Subcutaneous abdominal adipose tissue (tissue), 5 donors: ENCODE measurements around the gene ABCB11.

ENCODE experiments used
- H3K27ac ChIP-seq: one replicate; pipeline ENCODE4 v1.7.0; 2013; ENCODE audit warnings: low read depth, mild to moderate bottlenecking, inconsistent platforms, low read length, moderate library complexity
- H3K27me3 ChIP-seq, 5 donors: one replicate each; pipeline ENCODE4 v1.7.0; 2013; ENCODE audit warnings: low read length in 5 of 5, inconsistent platforms in 1 of 5; ENCODE audit not compliant: control insufficient read depth in 5 of 5, insufficient read depth in 4 of 5
- H3K36me3 ChIP-seq, 5 donors: one replicate each; pipeline ENCODE4 v1.7.0; 2013; ENCODE audit warnings: low read length in 5 of 5; ENCODE audit not compliant: control insufficient read depth in 5 of 5, insufficient read depth in 5 of 5
- H3K4me1 ChIP-seq, 5 donors: one replicate each; pipeline ENCODE4 v1.7.0; 2013; ENCODE audit warnings: low read length in 5 of 5, mild to moderate bottlenecking in 3 of 5, moderate library complexity in 1 of 5; ENCODE audit not compliant: control insufficient read depth in 5 of 5, insufficient read depth in 5 of 5
- H3K4me3 ChIP-seq, 5 donors: one replicate each; pipeline ENCODE4 v1.7.0; 2013; ENCODE audit warnings: low read length in 5 of 5, low read depth in 1 of 5
- H3K9ac ChIP-seq, 5 donors: one replicate each; pipeline ENCODE4 v1.7.0; 2013; ENCODE audit warnings: low read length in 5 of 5, mild to moderate bottlenecking in 4 of 5, moderate library complexity in 3 of 5
- H3K9me3 ChIP-seq, 5 donors: one replicate each; pipeline ENCODE4 v1.7.0; 2013; ENCODE audit warnings: low read length in 5 of 5; ENCODE audit not compliant: control insufficient read depth in 5 of 5
- donor health status: healthy.
- donor health status: healthy.
- donor health status: healthy.
- donor health status: healthy.
- donor health status: healthy.

Gene ABCB11

DNA sequence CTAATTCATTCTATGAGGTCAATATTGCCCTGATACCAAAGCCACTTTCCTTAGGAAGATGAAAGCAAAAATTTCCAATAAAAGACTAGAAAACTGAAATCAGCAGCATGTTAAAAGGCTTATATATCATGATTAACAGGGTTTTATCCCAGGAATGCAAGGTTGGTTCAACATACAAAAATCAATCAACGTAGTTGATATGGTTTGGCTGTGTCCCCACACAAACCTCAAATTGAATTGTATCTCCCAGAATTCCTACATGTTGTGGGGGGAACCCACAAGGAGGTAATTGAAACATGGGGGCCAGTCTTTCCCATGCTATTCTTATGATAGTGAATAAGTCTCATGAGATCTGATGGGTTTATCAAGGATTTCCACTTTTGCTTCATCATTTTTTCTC is 11.7 kb upstream of the ABCB11 start:
- Histone ChIP-seq H3K27ac (no peak overlapping the region), H3K36me3 (no peaks in the 10 kb centered on the region), H3K9ac (no peak overlapping the region), H3K9me3 (peaks cover 0 to 13% (median 6%) of the 10 kb centered on the region in 5 donors), H3K4me3 (no peak overlapping the region), H3K4me1 (peaks cover 0 to 9% (median 2%) of the 10 kb centered on the region in 5 donors), H3K27me3 (no peaks in the 10 kb centered on the region)

DNA sequence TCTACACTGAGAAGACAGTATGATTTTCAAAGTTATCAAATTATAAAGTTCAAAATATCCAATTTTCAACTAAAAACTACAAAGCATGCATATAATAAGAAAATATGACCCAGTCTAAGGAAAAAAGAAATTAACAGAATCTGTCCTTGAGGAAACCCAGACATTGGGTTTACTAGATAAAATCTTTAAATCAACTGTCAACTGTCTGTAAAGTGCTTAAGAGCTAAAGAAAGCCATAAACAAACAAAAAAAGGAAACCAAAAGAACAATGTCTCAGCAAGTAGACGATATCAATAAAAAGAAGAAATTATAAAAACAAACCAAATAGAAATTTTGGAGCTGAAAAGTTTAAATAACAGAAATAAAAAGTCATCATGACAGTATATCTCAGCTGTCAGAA is 10.5 kb upstream of the ABCB11 start:
- Histone ChIP-seq H3K36me3 (no peaks in the 10 kb centered on the region), H3K27ac (no peak overlapping the region), H3K27me3 (no peaks in the 10 kb centered on the region), H3K9ac (no peak overlapping the region), H3K4me1 (peaks cover 0 to 6% (median 2%) of the 10 kb centered on the region in 5 donors), H3K9me3 (peaks cover 0 to 13% (median 6%) of the 10 kb centered on the region in 5 donors), H3K4me3 (no peak overlapping the region)

DNA sequence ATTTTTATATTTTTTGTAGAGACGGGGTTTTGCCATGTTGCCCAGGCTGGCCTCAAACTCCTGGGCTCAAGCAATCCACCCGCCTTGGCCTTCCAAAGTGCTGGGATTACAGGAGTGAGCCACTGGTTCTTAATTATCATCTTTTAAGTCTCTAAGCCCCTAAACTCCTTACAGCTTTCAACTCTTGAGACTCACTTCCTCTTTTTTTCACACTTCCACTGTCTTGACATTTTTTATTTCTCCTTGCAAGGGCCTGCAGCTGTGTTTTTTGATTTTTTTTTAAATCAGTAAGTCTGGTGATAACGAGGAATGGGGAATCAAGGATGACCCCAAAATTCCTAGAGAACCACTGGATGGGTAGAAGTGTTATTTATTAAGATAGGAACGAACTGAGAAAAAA is 8.6 kb upstream of the ABCB11 start:
- Histone ChIP-seq H3K27me3 (no peaks in the 10 kb centered on the region), H3K27ac (no peak overlapping the region), H3K9ac (no peak overlapping the region), H3K9me3 (peaks cover 0 to 13% (median 6%) of the 10 kb centered on the region in 5 donors), H3K4me1 (peaks cover 0 to 6% (median 0%) of the 10 kb centered on the region in 5 donors), H3K4me3 (no peak overlapping the region), H3K36me3 (no peaks in the 10 kb centered on the region)

DNA sequence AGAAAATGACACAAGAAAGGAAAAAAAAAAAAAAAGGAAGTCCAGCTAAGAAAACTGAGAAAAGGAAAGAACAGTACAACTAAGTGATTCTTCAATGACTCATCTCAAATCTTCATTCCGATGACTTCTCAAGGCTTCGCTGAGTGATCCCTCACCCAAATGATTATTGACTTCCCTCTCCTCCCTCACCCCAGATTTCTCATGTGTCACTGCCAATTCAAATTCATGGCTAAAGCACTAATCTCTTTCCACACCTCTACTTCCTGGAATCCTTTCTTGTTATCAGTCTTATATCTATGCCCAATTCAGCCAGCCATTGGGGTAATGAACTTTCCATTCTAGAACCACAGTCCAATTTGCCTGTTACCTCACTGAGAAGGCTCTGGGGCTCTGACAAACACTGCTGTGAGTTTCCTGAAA is 7.2 kb upstream of the ABCB11 start:
- Histone ChIP-seq H3K4me3 (no peak overlapping the region), H3K36me3 (no peaks in the 10 kb centered on the region), H3K9me3 (peaks cover 0 to 16% (median 6%) of the 10 kb centered on the region in 5 donors), H3K27ac (no peak overlapping the region), H3K9ac (no peak overlapping the region), H3K27me3 (no peaks in the 10 kb centered on the region), H3K4me1 (peaks cover 0 to 6% (median 0%) of the 10 kb centered on the region in 5 donors)

DNA sequence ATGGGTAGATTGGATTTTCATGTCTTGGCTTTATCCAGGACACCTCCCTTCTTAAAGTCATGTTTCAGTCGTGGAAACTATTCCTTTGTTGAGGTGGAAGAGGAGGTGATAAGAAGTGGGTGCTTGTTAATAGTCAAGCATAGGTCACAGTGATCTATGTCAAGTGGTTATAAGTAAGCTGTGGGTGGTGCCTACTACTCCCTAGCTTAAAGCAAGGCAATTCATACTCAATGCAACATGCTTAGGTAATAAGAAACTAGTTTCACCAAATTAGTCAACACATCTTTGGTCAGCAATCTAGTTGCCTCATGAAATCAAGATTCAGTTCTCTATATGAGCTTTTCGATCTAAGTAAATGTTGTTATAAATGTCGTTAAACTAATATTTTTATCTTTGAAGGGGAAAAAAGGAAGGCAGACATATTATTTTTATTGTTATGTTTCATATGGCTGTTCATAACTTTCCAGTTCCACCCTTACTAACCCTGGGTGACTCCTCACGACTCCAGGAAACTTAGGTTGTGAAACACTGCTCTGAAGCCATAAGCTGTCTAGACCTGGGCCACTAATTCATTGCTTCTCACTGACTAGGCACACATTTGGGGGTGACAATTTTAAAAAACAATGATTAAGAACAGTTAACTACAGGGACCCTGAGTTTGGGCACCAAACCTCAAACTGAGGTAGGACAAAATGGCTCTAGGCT is 5.8 kb upstream of the ABCB11 start:
- Histone ChIP-seq H3K9ac (no peak overlapping the region), H3K27ac (no peak overlapping the region), H3K36me3 (no peaks in the 10 kb centered on the region), H3K4me1 (peaks cover 0 to 6% (median 0%) of the 10 kb centered on the region in 5 donors), H3K4me3 (no peak overlapping the region), H3K27me3 (no peaks in the 10 kb centered on the region), H3K9me3 (peaks cover 0 to 5% (median 0%) of the 10 kb centered on the region in 5 donors)

DNA sequence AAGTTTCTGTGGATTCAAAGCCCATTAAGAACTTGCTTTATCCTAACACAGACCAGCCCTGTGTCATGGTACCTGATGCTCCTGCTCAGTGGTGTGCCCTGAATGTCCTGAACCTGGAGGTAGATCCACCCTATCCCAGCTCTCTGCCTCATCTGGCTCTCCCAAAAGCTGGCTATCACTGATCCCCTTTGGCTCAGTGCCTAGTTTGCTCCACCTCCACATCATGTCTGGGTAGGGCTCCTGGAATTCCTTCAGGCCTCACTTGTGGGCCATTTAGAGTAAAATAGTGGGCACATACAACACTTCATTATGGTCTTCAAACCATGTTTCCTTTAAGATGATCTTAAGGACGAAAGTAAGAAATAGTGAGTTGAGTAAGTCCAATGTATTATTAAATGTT is 4.8 kb upstream of the ABCB11 start:
- H3K9me3 ChIP-seq, result peaks cover 0 to 3% (median 0%) of the 10 kb centered on the region in 5 donors
- no peak overlapping the region for H3K4me3 ChIP-seq
- no peak overlapping the region for H3K27ac ChIP-seq

DNA sequence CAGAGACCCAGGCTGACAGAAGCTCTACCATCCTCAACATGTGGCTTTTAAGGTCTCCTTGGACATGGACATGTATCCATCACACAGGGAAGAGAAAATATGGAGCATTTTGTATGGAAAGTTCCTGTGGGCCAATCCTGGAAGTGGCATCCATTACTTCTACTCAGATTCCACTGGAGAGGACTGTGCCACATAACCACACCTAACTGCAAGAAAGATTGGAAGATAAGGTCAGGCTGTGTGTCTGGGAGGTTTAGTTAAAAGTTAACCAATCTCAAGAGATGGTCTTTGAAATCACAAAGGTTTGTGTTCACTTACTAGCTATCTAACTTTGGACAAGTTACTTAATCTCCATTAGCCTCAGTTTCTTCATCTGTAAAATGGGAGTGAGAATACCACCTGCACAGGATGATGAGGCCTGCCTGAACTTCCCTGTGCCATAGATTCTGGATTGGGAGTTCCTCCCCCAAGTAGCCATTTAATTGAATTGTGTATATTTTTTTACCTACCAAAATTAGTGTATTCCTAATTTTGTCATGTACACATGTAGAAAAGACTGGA is 3.9 kb upstream of the ABCB11 start:
- H3K4me1 ChIP-seq, result peaks cover 0 to 12% (median 6%) of the 10 kb centered on the region in 5 donors
- H3K27ac ChIP-seq, result no peak overlapping the region
- no peaks in the 10 kb centered on the region for H3K36me3 ChIP-seq
- H3K9ac ChIP-seq, result no peak overlapping the region
- H3K27me3 ChIP-seq, result no peaks in the 10 kb centered on the region
- no peak overlapping the region for H3K4me3 ChIP-seq
- H3K9me3 ChIP-seq, result peaks cover 0 to 3% (median 0%) of the 10 kb centered on the region in 5 donors

More for the DNA sequence above, 4.8 kb upstream of the ABCB11 start:
- Histone ChIP-seq H3K4me1 (peaks cover 0 to 12% (median 6%) of the 10 kb centered on the region in 5 donors), H3K9ac (no peak overlapping the region), H3K36me3 (no peaks in the 10 kb centered on the region), H3K27me3 (no peaks in the 10 kb centered on the region)

DNA sequence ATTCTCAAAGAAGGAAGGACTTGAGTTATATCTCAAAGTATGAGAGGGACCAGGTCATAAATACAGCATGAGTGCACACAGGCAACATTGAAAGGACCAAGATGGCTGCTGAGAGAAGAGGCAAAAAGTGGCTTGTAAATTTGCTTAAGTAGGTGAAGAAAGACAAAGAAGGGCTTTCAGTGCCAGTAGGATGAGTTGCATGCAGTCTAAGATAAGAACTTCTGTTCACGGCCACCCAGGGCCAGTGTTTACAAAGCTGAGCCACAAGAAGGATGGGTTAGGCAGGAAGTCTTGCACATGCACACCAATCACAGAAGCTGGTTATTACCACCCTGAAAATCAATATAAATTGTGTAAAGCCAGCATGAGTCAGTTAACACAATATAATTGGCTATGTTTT is 3.1 kb upstream of the ABCB11 start:
- peaks cover 0 to 12% (median 6%) of the 10 kb centered on the region in 5 donors for H3K4me1 ChIP-seq
- peaks cover 0 to 3% (median 0%) of the 10 kb centered on the region in 5 donors for H3K9me3 ChIP-seq
- no peaks in the 10 kb centered on the region for H3K27me3 ChIP-seq
- H3K4me3 ChIP-seq, result no peak overlapping the region
- no peak overlapping the region for H3K27ac ChIP-seq
- no peaks in the 10 kb centered on the region for H3K36me3 ChIP-seq
- no peak overlapping the region for H3K9ac ChIP-seq

DNA sequence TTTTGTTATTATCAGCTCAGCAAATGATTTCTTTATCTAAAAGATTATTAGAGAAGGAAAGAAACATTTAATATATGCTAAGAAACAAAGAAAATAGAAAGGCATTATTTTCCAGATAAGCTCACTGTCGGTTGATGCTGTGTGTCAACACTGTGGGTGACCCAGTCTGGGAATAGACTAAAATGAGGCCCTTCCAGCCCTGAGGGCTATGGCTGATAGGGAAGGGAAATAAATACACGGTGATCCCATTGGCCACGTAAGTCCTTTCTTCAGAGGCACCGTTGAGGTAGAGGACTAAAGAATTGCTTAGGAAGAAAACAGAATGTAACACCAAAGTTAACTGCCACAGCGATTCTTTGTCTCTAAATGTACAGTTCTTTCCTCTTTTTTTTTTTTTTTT is 1.8 kb downstream of the ABCB11 start:
- Histone ChIP-seq H3K4me1 (peaks cover 0 to 9% (median 4%) of the 10 kb centered on the region in 5 donors), H3K36me3 (no peaks in the 10 kb centered on the region), H3K27me3 (no peaks in the 10 kb centered on the region), H3K9me3 (peaks cover 0 to 3% (median 0%) of the 10 kb centered on the region in 5 donors), H3K9ac (no peak overlapping the region), H3K4me3 (no peak overlapping the region), H3K27ac (no peak overlapping the region)

DNA sequence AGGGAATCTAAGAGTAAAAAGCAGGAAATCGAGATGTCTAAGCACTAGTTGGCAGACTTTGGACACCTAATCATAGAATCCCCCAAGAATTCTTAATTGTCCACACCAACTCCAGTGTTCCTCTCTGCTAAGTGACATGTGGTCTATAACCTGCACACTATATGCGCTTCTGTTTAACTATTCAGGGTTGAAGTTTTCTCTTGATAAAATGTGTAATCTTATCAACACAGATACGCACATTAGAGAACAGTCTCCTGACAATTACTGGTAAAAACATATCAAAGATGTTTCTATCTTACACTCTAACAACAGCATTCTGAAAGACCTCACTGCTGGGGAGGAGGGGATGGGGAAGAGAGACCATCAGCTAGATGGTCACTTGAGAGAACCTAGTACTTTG is 3.9 kb downstream of the ABCB11 start:
- no peaks in the 10 kb centered on the region for H3K36me3 ChIP-seq
- no peaks in the 10 kb centered on the region for H3K9me3 ChIP-seq
- H3K27me3 ChIP-seq, result no peaks in the 10 kb centered on the region
- peaks cover 0 to 9% (median 4%) of the 10 kb centered on the region in 5 donors for H3K4me1 ChIP-seq
- no peak overlapping the region for H3K4me3 ChIP-seq
- H3K9ac ChIP-seq, result no peak overlapping the region
- no peak overlapping the region for H3K27ac ChIP-seq
